SU-DHL-6 (cell line): ENCODE data around the gene SLC35C1.

ENCODE experiments used
- H2AFZ ChIP-seq: fragments of 200-600 bp; sonication (generic); 2 replicates; pipeline ENCODE4 v1.6.1; 2014; ENCODE audit warnings: low read depth, mild to moderate bottlenecking, moderate library complexity, mixed read lengths, antibody characterized with exemption, low read length; ENCODE audit not compliant: severe bottlenecking
- H3F3A ChIP-seq: fragments of 200-600 bp; shearing (Covaris generic); 2 replicates; pipeline ENCODE4 v1.6.0; 2016; ENCODE audit warnings: antibody characterized with exemption, mild to moderate bottlenecking; ENCODE audit not compliant: insufficient read depth
- H3K27ac ChIP-seq: fragments of 200-600 bp; sonication (generic); 2 replicates; pipeline ENCODE4 v1.5.1; 2016; ENCODE audit warnings: low read depth, mild to moderate bottlenecking, low read length, moderate library complexity, mixed read lengths
- H3K27me3 ChIP-seq: fragments of 200-600 bp; sonication (generic), shearing (Covaris generic); 2 replicates; pipeline ENCODE4 v1.6.0; 2014; ENCODE audit warnings: mild to moderate bottlenecking, low read length
- H3K36me3 ChIP-seq: fragments of 200-600 bp; sonication (generic); 2 replicates; pipeline ENCODE4 v1.6.1; 2014; ENCODE audit warnings: mild to moderate bottlenecking, low read length, mixed read lengths
- H3K4me2 ChIP-seq: fragments of 300-600, 200-600 bp; shearing (Covaris generic), sonication (generic); 2 replicates; pipeline ENCODE4 v1.6.0; 2014; ENCODE audit warnings: low read length, low read depth, mild to moderate bottlenecking; ENCODE audit not compliant: poor library complexity, severe bottlenecking
- H3K4me3 ChIP-seq: fragments of 200-600 bp; sonication (generic); 2 replicates; pipeline ENCODE4 v1.5.1; 2014; ENCODE audit warnings: antibody characterized with exemption, low read length, mild to moderate bottlenecking, mixed read lengths; ENCODE audit not compliant: insufficient read depth, poor library complexity, severe bottlenecking
- H3K79me2 ChIP-seq: fragments of 200-600 bp; sonication (generic); 2 replicates; pipeline ENCODE4 v1.6.1; 2014; ENCODE audit warnings: mild to moderate bottlenecking, low read length, moderate library complexity; ENCODE audit not compliant: insufficient read depth
- H3K9ac ChIP-seq: fragments of 200-600 bp; sonication (generic); 2 replicates; pipeline ENCODE4 v1.7.0; 2014; ENCODE audit warnings: mild to moderate bottlenecking, low read length
- H3K9me2 ChIP-seq: fragments of 200-600 bp; sonication (generic); replicated peaks from 2 replicates; pipeline ENCODE4 v1.6.1; 2014; ENCODE audit warnings: low read length; ENCODE audit not compliant: insufficient read depth
- H3K9me3 ChIP-seq: fragments of 200-600 bp; sonication (generic); 2 replicates; pipeline ENCODE4 v1.6.1; 2014; ENCODE audit warnings: low read length, mixed read lengths; ENCODE audit not compliant: insufficient read depth
- H4K20me1 ChIP-seq: fragments of 200-600 bp; sonication (generic); 2 replicates; pipeline ENCODE4 v1.6.1; 2014; ENCODE audit warnings: low read depth, mild to moderate bottlenecking, antibody characterized with exemption, low read length, moderate library complexity, mixed read lengths
- EZH2phosphoT487 ChIP-seq: fragments of 200-600 bp; sonication (generic), shearing (Covaris generic); conservative IDR thresholded peaks from 2 replicates; pipeline ENCODE4 v1.6.1; 2018; ENCODE audit warnings: mild to moderate bottlenecking, antibody characterized with exemption, low read length, moderate library complexity, mixed read lengths
- TF ChIP-seq, protein P1 (sequence below): fragments of 200-600 bp; sonication (generic); IDR thresholded peaks from one replicate; pipeline ENCODE4 v1.5.1; 2017; ENCODE audit warnings: antibody characterized with exemption, mild to moderate bottlenecking, low read length, moderate library complexity; ENCODE audit not compliant: insufficient read depth, poor library complexity, severe bottlenecking

Gene SLC35C1

DNA sequence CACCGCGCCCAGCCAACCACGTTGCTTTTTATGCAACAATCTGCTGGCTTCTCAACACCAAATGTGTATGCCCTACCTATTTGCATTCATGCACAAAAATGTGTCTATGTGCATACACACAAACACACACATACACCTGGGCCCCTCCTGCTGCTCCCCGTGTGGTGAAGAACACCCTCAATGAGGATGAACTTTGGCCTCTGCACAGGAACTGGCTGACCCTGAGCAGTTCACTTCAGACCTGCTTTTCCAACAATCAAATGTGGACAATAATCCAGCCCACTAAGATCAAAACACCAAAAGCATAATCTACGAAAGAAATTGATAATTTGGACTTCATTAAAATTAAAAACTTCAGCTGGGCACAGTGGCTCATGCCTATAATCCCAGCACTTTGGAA is 25.3 kb upstream of the SLC35C1 start:
- H3K4me3 ChIP-seq, result no peak overlapping the region
- H3K4me2 ChIP-seq, result no peak overlapping the region
- H3K79me2 ChIP-seq, result no peaks in the 10 kb centered on the region
- H4K20me1 ChIP-seq, result no peaks in the 10 kb centered on the region
- H3K27ac ChIP-seq, result no peak overlapping the region
- no peaks in the 10 kb centered on the region for H3K36me3 ChIP-seq
- H2AFZ ChIP-seq, result no peak overlapping the region
- H3K9me3 ChIP-seq, result no peaks in the 10 kb centered on the region
- H3K27me3 ChIP-seq, result no peaks in the 10 kb centered on the region
- H3K9ac ChIP-seq, result no peak overlapping the region
- no peaks in the 10 kb centered on the region for H3F3A ChIP-seq
- no peaks in the 10 kb centered on the region for H3K9me2 ChIP-seq
- TF ChIP-seq EZH2phosphoT487, result no peak
- TF ChIP-seq, protein P1, sequence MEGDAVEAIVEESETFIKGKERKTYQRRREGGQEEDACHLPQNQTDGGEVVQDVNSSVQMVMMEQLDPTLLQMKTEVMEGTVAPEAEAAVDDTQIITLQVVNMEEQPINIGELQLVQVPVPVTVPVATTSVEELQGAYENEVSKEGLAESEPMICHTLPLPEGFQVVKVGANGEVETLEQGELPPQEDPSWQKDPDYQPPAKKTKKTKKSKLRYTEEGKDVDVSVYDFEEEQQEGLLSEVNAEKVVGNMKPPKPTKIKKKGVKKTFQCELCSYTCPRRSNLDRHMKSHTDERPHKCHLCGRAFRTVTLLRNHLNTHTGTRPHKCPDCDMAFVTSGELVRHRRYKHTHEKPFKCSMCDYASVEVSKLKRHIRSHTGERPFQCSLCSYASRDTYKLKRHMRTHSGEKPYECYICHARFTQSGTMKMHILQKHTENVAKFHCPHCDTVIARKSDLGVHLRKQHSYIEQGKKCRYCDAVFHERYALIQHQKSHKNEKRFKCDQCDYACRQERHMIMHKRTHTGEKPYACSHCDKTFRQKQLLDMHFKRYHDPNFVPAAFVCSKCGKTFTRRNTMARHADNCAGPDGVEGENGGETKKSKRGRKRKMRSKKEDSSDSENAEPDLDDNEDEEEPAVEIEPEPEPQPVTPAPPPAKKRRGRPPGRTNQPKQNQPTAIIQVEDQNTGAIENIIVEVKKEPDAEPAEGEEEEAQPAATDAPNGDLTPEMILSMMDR, result no peak

DNA sequence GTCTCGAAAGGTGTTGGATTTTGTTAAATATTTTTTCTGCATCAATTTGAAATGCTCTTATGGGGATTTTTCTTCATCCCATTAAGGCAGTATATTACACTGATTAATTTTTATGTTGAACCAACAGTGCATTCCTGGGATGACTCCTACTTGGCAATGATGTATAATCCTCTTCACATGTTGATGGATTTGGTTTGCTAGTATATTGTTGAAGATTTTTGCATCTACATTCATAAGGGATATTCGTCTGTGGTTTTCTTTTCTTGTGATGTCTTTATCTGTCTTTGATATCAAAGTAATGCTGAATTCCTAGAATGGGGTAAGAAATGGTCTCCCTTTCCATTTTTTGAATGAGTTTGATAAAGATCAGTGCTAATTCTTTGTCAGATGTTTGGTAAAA is 18.7 kb upstream of the SLC35C1 start:
- Histone ChIP-seq H3K9me2 (no peaks in the 10 kb centered on the region), H3K27ac (no peak overlapping the region), H3K4me3 (no peak overlapping the region), H4K20me1 (no peaks in the 10 kb centered on the region), H3K27me3 (no peaks in the 10 kb centered on the region), H3K79me2 (no peaks in the 10 kb centered on the region), H3K4me2 (no peak overlapping the region), H3F3A (no peaks in the 10 kb centered on the region), H3K36me3 (no peaks in the 10 kb centered on the region), H2AFZ (no peak overlapping the region), H3K9me3 (no peaks in the 10 kb centered on the region), H3K9ac (no peak overlapping the region)
- TF ChIP-seq, protein P1, result no peak
- no peak for TF ChIP-seq EZH2phosphoT487

GRCh38 chr11:45788887-45789286 is 16.1 kb upstream of the SLC35C1 start:
- Histone ChIP-seq H3K36me3 (no peaks in the 10 kb centered on the region), H4K20me1 (no peaks in the 10 kb centered on the region), H3K79me2 (no peaks in the 10 kb centered on the region), H3K4me2 (no peak overlapping the region), H3K27ac (no peak overlapping the region), H3F3A (no peaks in the 10 kb centered on the region), H2AFZ (no peak overlapping the region), H3K27me3 (no peaks in the 10 kb centered on the region), H3K9me2 (no peaks in the 10 kb centered on the region), H3K4me3 (no peak overlapping the region), H3K9ac (no peak overlapping the region), H3K9me3 (no peaks in the 10 kb centered on the region)
- TF ChIP-seq, protein P1, result no peak
- no peak for TF ChIP-seq EZH2phosphoT487

DNA sequence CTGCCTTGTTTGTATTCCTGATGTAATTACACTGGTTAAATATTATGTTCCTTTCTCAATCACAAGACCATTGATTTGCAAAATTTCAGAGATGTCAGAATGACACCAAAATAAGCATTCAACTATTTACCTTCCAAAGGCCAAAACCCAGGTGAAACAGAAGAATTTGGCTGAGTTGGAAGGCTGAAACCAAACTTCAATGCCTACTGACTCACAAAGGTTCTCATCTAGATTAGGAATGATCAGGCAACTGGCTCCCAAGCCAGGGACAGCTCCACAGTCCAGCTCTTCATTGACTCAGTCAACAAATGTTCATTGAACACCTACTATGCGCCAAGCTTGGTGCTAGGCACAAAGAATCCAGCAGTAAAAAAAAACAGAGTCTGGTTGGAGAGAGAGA is 13.4 kb upstream of the SLC35C1 start:
- Histone ChIP-seq H3K79me2 (no peaks in the 10 kb centered on the region), H3F3A (no peaks in the 10 kb centered on the region), H3K27me3 (no peaks in the 10 kb centered on the region), H4K20me1 (no peaks in the 10 kb centered on the region), H3K4me3 (no peak overlapping the region), H3K36me3 (no peaks in the 10 kb centered on the region), H3K9me3 (no peaks in the 10 kb centered on the region), H3K27ac (no peak overlapping the region), H3K9ac (no peak overlapping the region), H3K4me2 (no peak overlapping the region), H3K9me2 (no peaks in the 10 kb centered on the region), H2AFZ (no peak overlapping the region)
- TF ChIP-seq EZH2phosphoT487, result no peak
- TF ChIP-seq, protein P1, result no peak
